ENCODE data around the gene ACP3. TPM values are rescaled to one million over a fixed set of nuclear protein-coding genes. Genes with fewer than 3 reads are reported as not detected.

Gene ACP3
- total and polyA plus RNA-seq, 2 experiments from 2014 or later: 5.2 to 7.7 TPM

DNA sequence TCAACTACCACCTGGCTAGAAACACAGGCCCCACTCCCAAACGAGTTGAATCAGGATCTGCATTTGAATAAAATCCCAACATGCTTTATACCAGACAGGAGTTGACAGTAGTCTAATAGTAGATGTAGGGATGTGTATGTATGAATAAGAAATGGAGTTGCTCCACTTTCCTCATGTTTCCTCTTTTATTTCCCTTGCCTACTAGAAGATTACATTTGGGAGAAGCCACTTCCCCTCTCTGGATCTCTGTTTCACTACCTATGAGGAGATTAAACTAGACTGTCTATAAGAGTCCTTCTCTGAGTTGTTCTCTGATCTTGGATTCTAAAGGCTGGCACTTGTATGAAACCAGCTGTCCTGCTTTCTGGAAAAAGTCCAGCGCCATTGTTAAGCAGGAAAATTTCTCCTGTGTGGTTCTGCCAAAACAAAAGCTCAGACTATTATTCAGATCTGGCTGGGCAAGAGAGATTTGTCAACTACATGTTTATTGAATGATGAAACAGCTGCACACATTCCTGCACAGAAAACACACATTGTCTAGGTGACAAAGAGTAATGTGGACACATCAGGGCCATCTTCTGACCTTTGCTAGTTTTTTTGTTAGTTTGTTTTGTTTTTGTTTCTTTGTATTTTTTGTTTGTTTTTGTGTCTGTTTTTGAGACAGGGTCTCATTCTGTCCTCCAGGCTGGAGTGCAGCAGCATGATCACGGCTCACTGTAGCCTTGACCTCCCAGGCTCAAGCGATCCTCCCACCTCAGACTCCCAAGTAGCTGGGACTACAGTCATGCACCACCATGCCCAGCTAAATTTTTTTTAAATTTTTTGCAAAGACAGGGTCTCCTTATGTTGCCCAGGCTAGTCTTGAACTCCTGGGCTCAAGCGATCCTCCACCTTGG, 29.9 kb downstream of the ACP3 start:
- no peaks in the 10 kb centered on the region for H3K36me3 ChIP-seq (replicated peaks; ENCODE audit: insufficient read depth, low read depth)
- H3K27ac ChIP-seq: no peak overlapping the region
- no peak overlapping the region for H3K4me3 ChIP-seq
- H4K20me1 ChIP-seq (ENCODE audit: insufficient read depth, poor library complexity, severe bottlenecking): no peaks in the 10 kb centered on the region
- no peak overlapping the region for H3K4me2 ChIP-seq
- no peaks in the 10 kb centered on the region for H3K4me1 ChIP-seq (ENCODE audit: insufficient read depth)
- H2AFZ ChIP-seq: no peak overlapping the region
- TF ChIP-seq EZH2 (IDR thresholded peaks at IDR 0.05; ENCODE audit: borderline replicate concordance) (no peak), EZH2phosphoT487 (IDR thresholded peaks at IDR 0.05; ENCODE audit: low read depth, severe bottlenecking, unreplicated experiment) (no peak), CTCF (IDR thresholded peaks at IDR 0.05; ENCODE audit: poor library complexity) (no peak)
- H3K27me3 ChIP-seq: no peaks in the 10 kb centered on the region
- DNase-seq (ENCODE audit: low spot score): no peak
- no peaks in the 10 kb centered on the region for H3K9me3 ChIP-seq (ENCODE audit: low read depth)
- H3K79me2 ChIP-seq: no peaks in the 10 kb centered on the region
- H3K9me2 ChIP-seq (replicated peaks; ENCODE audit: insufficient read depth): no peaks in the 10 kb centered on the region
- 89% methylated on average over 5 of the region's 5 CpGs for WGBS (ENCODE audit: low lambda C conversion rate, missing lambda C conversion rate)

- 93% methylated on average over 1 of the region's 1 CpG for WGBS (ENCODE audit: low lambda C conversion rate, missing lambda C conversion rate)
- Histone ChIP-seq H2AFZ (no peak overlapping the region), H4K20me1 (ENCODE audit: insufficient read depth, poor library complexity, severe bottlenecking) (no peaks in the 10 kb centered on the region), H3K79me2 (no peaks in the 10 kb centered on the region), H3K36me3 (replicated peaks; ENCODE audit: insufficient read depth, low read depth) (no peaks in the 10 kb centered on the region), H3K4me1 (ENCODE audit: insufficient read depth) (no peaks in the 10 kb centered on the region), H3K9me2 (replicated peaks; ENCODE audit: insufficient read depth) (no peaks in the 10 kb centered on the region), H3K4me3 (no peak overlapping the region), H3K27ac (no peak overlapping the region), H3K27me3 (no peaks in the 10 kb centered on the region), H3K4me2 (no peak overlapping the region), H3K9me3 (ENCODE audit: low read depth) (no peaks in the 10 kb centered on the region)
- DNase-seq (ENCODE audit: low spot score): no peak
- TF ChIP-seq EZH2 (IDR thresholded peaks at IDR 0.05; ENCODE audit: borderline replicate concordance): no peak
- no peak for TF ChIP-seq EZH2phosphoT487 (IDR thresholded peaks at IDR 0.05; ENCODE audit: low read depth, severe bottlenecking, unreplicated experiment)
- TF ChIP-seq CTCF (IDR thresholded peaks at IDR 0.05; ENCODE audit: poor library complexity): no peak
These were observed 30.6 kb downstream of the ACP3 start for GRCh38 chr3:132347811-132348210.

- DNase-seq (ENCODE audit: low spot score): no peak
- Histone ChIP-seq H3K4me1 (ENCODE audit: insufficient read depth) (no peaks in the 10 kb centered on the region), H4K20me1 (ENCODE audit: insufficient read depth, poor library complexity, severe bottlenecking) (no peaks in the 10 kb centered on the region), H3K4me2 (no peak overlapping the region), H3K27ac (no peak overlapping the region), H3K4me3 (no peak overlapping the region), H3K27me3 (no peaks in the 10 kb centered on the region), H3K36me3 (replicated peaks; ENCODE audit: insufficient read depth, low read depth) (no peaks in the 10 kb centered on the region), H3K79me2 (no peaks in the 10 kb centered on the region), H3K9me3 (ENCODE audit: low read depth) (no peaks in the 10 kb centered on the region), H2AFZ (no peak overlapping the region), H3K9me2 (replicated peaks; ENCODE audit: insufficient read depth) (no peaks in the 10 kb centered on the region)
- 100% methylated on average over 1 of the region's 1 CpG for WGBS (ENCODE audit: low lambda C conversion rate, missing lambda C conversion rate)
- TF ChIP-seq CTCF (IDR thresholded peaks at IDR 0.05; ENCODE audit: poor library complexity): no peak
- TF ChIP-seq EZH2phosphoT487 (IDR thresholded peaks at IDR 0.05; ENCODE audit: low read depth, severe bottlenecking, unreplicated experiment): no peak
- no peak for TF ChIP-seq EZH2 (IDR thresholded peaks at IDR 0.05; ENCODE audit: borderline replicate concordance)
These were observed 31.3 kb downstream of the ACP3 start for GRCh38 chr3:132348531-132348930.

All from hepatocyte (in vitro differentiated cells).